ENCODE data around the gene ANKRD2.

Gene ANKRD2

DNA sequence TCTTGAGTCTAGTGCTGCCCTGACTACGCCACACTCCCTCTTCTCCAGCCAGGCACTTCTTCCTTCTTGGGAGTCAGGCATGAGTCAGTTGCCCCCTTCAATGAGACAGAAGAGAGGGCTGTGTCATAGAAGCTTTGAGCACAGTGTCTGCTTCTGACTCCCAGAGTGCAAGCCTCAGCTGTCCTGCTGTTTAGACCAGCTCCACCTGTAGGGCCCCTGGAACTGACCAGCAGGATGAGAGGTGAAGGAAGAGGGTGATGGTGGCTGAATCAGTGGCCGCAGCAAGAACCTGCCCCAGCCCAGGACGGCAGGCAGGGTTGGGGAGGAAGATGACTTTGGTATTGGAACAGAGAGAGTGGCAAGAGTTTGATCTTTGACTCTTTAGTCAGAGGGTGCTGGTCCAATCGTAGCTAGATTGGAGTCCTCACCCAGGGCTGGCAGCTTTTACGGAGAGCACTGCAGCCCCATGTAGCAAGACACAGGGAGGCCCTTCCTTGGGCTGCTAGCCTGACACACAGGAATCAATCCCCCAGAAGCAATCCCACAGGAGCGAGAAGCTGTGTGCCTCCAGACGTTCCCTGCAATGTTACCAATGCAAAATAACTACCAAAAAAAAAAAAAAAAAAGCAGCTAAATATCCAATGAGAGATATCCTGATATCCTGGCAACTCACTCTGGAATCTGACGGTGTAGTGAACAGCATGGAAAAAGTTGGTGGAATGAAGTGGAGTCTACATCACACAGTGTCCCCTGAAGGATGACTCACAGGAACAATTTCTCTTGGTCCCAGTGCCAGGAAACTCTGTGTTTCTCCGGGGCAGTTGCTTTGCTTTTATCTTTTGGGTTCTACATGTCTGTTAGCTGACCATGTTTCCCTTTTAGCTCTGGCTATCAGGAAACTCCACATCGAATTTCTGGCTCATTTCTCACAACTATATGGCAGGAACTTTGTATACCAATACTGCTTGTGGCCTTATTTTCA, 23.8 kb downstream of the ANKRD2 start:
- Histone ChIP-seq H3K4me3 (ENCODE audit: low read depth in 1 of 2, low read length in 2 of 2) (no peak overlapping the region), H3K9ac (ENCODE audit: low read depth in 1 of 2, low read length in 2 of 2) (no peak overlapping the region), H3K9me3 (ENCODE audit: control insufficient read depth in 1 of 2, low read length in 2 of 2) (no peaks in the 10 kb centered on the region), H3K36me3 (ENCODE audit: control insufficient read depth in 1 of 2, insufficient read depth in 2 of 2, low read length in 2 of 2) (no peaks in the 10 kb centered on the region), H3K27ac (ENCODE audit: low read depth, low read length) (no peak overlapping the region), H3K4me1 (ENCODE audit: control insufficient read depth in 1 of 2, insufficient read depth in 2 of 2, low read length in 2 of 2) (peaks cover 0 to 5% of the 10 kb centered on the region in 2 donors), H3K27me3 (ENCODE audit: control insufficient read depth in 1 of 2, insufficient read depth in 2 of 2, low read length in 2 of 2) (no peaks in the 10 kb centered on the region)

DNA sequence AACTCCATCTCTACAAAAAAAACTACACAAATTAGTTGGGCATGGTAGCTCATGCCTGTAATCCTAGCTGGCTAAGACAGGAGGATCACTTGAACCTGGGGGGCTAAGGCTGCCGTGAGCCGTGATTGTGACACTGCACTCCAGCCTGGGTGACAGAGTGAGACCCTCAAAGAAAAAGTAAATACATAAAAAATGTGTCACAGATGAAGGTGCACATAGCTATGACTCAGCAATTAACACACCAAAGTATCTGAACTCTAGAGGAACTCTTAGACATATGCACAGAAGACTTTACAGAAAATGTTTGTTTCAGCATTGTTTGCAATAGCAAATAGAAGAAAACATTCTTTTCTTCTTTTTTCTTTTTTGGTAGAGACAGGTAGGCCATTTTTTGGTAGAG, 25.2 kb downstream of the ANKRD2 start:
- Histone ChIP-seq H3K27me3 (ENCODE audit: control insufficient read depth in 1 of 2, insufficient read depth in 2 of 2, low read length in 2 of 2) (no peaks in the 10 kb centered on the region), H3K36me3 (ENCODE audit: control insufficient read depth in 1 of 2, insufficient read depth in 2 of 2, low read length in 2 of 2) (no peaks in the 10 kb centered on the region), H3K9me3 (ENCODE audit: control insufficient read depth in 1 of 2, low read length in 2 of 2) (no peaks in the 10 kb centered on the region), H3K9ac (ENCODE audit: low read depth in 1 of 2, low read length in 2 of 2) (no peak overlapping the region), H3K4me3 (ENCODE audit: low read depth in 1 of 2, low read length in 2 of 2) (no peak overlapping the region), H3K27ac (ENCODE audit: low read depth, low read length) (no peak overlapping the region), H3K4me1 (ENCODE audit: control insufficient read depth in 1 of 2, insufficient read depth in 2 of 2, low read length in 2 of 2) (peaks cover 0 to 5% of the 10 kb centered on the region in 2 donors)

DNA sequence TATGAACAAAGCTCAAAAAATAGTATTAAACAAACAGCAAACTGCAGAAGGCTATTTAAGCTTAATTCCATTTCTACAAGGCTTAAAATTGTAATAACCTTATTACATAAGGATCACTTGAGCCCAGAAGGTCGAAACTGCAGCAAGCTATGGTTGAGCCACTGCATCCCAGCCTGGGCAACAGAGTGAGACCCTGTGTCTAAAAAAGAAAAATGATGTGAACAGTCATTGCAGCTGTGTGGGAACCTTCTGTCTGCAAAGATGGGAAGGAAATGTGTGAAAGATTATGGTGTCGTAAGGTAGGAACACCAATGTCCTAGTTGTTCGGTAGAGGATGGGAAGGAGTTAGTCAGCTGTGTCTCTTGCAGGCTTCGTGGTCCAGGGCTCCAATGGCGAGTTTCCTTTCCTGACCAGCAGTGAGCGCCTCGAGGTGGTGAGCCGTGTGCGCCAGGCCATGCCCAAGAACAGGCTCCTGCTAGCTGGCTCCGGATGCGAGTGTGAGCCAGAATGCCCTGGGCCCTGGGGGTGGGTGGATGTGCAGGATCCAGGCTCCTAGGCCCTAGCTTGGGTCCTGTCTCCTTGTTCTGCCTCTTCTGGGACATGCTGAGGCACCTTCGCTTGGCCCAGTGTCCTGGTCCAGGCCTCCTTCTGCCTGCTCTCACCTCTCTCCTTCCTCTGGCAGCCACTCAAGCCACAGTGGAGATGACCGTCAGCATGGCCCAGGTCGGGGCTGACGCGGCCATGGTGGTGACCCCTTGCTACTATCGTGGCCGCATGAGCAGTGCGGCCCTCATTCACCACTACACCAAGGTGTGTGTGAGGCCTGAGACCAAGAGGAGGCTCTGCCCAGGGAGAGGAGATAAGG, 26.1 kb downstream of the ANKRD2 start:
- no peak overlapping the region for H3K27ac ChIP-seq (ENCODE audit: low read depth, low read length)
- no peaks in the 10 kb centered on the region for H3K27me3 ChIP-seq (ENCODE audit: control insufficient read depth in 1 of 2, insufficient read depth in 2 of 2, low read length in 2 of 2)
- H3K36me3 ChIP-seq (ENCODE audit: control insufficient read depth in 1 of 2, insufficient read depth in 2 of 2, low read length in 2 of 2), result no peaks in the 10 kb centered on the region
- no peaks in the 10 kb centered on the region for H3K9me3 ChIP-seq (ENCODE audit: control insufficient read depth in 1 of 2, low read length in 2 of 2)
- no peak overlapping the region for H3K4me3 ChIP-seq (ENCODE audit: low read depth in 1 of 2, low read length in 2 of 2)
- no peak overlapping the region for H3K9ac ChIP-seq (ENCODE audit: low read depth in 1 of 2, low read length in 2 of 2)
- H3K4me1 ChIP-seq (ENCODE audit: control insufficient read depth in 1 of 2, insufficient read depth in 2 of 2, low read length in 2 of 2), result peaks cover 0 to 5% of the 10 kb centered on the region in 2 donors

DNA sequence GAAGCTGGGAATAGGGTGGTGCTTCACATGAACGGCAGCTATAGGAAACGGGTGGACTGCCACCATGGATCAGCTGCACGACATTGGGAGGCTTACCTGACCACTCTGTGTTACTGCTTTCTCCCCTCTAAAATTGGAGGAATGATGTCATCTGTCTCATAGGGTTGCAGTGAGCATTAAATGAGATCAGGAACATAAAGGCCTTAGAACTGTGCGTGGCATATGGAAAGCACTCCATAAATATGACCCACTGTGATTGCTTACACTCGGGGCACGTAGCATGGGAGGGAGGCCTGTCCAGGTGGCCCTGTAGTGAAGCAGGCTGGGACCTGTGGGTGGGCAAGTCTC, 26.7 kb downstream of the ANKRD2 start:
- no peaks in the 10 kb centered on the region for H3K27me3 ChIP-seq (ENCODE audit: control insufficient read depth in 1 of 2, insufficient read depth in 2 of 2, low read length in 2 of 2)
- H3K4me3 ChIP-seq (ENCODE audit: low read depth in 1 of 2, low read length in 2 of 2), result no peak overlapping the region
- H3K9me3 ChIP-seq (ENCODE audit: control insufficient read depth in 1 of 2, low read length in 2 of 2), result no peaks in the 10 kb centered on the region
- no peak overlapping the region for H3K9ac ChIP-seq (ENCODE audit: low read depth in 1 of 2, low read length in 2 of 2)
- H3K36me3 ChIP-seq (ENCODE audit: control insufficient read depth in 1 of 2, insufficient read depth in 2 of 2, low read length in 2 of 2), result no peaks in the 10 kb centered on the region
- peaks cover 0 to 5% of the 10 kb centered on the region in 2 donors for H3K4me1 ChIP-seq (ENCODE audit: control insufficient read depth in 1 of 2, insufficient read depth in 2 of 2, low read length in 2 of 2)
- H3K27ac ChIP-seq (ENCODE audit: low read depth, low read length), result no peak overlapping the region

DNA sequence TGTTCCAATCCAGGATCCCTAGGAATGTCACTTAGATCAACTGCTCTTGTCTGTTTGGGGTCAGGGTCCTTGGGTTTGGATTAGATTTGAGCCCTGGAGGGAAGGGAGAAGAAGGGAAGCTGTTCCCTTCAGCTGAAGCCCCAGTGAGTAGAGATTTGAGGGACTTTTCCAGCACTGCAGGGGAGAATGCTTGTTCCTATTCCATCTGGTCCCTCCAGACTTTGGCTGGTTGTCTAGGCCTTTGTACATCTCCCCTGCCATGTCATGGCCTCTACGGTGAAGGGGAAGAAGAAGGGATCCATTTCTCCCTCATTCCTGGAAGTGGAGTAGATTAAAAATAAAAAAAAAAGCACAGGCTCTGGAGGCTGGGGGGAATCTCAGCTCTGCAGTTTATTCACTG, 28.0 kb downstream of the ANKRD2 start:
- no peaks in the 10 kb centered on the region for H3K27me3 ChIP-seq (ENCODE audit: control insufficient read depth in 1 of 2, insufficient read depth in 2 of 2, low read length in 2 of 2)
- no peak overlapping the region for H3K27ac ChIP-seq (ENCODE audit: low read depth, low read length)
- peaks cover 0 to 5% of the 10 kb centered on the region in 2 donors for H3K4me1 ChIP-seq (ENCODE audit: control insufficient read depth in 1 of 2, insufficient read depth in 2 of 2, low read length in 2 of 2)
- no peaks in the 10 kb centered on the region for H3K9me3 ChIP-seq (ENCODE audit: control insufficient read depth in 1 of 2, low read length in 2 of 2)
- no peaks in the 10 kb centered on the region for H3K36me3 ChIP-seq (ENCODE audit: control insufficient read depth in 1 of 2, insufficient read depth in 2 of 2, low read length in 2 of 2)
- no peak overlapping the region for H3K4me3 ChIP-seq (ENCODE audit: low read depth in 1 of 2, low read length in 2 of 2)
- H3K9ac ChIP-seq (ENCODE audit: low read depth in 1 of 2, low read length in 2 of 2), result no peak overlapping the region

DNA sequence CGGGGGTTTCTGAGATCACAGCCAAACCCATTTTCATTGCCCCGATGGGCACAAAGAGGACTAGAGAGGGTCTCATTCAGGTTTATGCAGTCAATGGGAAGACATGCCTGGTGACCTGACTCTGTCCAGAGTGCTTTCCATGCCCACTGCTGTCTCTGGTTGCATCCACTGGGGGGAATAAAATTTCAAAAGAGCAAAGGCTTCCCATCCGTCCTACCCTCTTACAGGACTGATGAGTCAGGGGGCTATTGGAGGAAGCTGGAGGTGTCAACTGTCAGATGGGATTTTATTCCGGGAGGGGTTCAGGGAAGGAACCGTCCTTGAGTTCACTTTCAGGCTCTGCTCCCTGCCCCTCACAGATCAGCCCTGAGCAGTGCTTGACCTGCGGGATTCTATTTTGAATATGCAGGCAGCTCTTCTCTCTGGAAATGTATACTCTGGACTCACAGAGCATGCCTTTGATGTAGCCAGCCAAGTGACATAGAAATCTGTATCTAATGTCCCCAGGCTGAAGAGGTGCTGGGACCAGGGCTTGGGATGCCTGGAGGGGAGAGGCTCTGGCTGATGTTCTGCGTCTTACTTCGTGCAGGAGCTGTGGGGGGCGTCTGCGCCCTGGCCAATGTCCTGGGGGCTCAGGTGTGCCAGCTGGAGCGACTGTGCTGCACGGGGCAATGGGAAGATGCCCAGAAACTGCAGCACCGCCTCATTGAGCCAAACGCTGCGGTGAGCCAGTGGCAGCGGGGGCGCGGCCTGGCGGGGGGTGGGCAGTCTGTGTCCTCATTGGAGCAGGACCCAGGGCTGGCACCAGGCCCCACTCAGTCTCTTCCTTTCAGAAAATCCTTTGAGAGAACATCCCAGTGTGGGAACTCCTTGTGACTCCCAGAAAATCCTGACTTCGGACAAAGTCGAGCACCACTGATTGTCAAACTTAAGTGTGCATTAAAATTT, 29.0 kb downstream of the ANKRD2 start:
- no peaks in the 10 kb centered on the region for H3K4me1 ChIP-seq (ENCODE audit: control insufficient read depth in 1 of 2, insufficient read depth in 2 of 2, low read length in 2 of 2)
- H3K27ac ChIP-seq (ENCODE audit: low read depth, low read length), result no peak overlapping the region
- H3K4me3 ChIP-seq (ENCODE audit: low read depth in 1 of 2, low read length in 2 of 2), result no peak overlapping the region
- H3K36me3 ChIP-seq (ENCODE audit: control insufficient read depth in 1 of 2, insufficient read depth in 2 of 2, low read length in 2 of 2), result no peaks in the 10 kb centered on the region
- H3K27me3 ChIP-seq (ENCODE audit: control insufficient read depth in 1 of 2, insufficient read depth in 2 of 2, low read length in 2 of 2), result no peaks in the 10 kb centered on the region
- no peaks in the 10 kb centered on the region for H3K9me3 ChIP-seq (ENCODE audit: control insufficient read depth in 1 of 2, low read length in 2 of 2)
- H3K9ac ChIP-seq (ENCODE audit: low read depth in 1 of 2, low read length in 2 of 2), result no peak overlapping the region

DNA sequence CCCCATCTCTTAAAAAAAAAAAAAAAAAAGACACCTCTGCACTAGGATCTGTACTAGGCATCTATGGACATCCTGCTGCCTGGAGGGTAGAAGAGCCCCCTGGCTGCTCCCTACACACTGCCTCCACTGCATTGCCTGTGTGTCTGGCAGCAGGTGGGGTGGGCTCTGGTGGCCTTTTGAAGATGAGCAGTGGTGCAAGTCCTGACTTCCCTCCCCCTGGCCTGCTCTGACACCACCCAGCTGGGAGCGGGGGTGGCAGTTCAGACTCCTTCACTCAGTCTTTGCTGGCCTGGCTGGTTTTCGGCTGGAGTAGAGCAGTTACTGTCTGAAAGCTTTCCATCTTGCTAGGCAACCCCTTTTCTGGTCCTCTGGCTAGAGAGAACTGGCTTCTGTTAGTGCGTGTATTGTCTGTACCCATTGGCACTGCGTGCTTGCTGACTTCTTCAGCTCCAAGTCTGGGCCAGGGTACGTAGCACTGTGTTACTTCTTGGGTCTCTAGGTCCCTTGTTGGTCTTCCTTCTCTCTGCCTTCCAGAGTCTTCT, 34.6 kb downstream of the ANKRD2 start:
- Histone ChIP-seq H3K36me3 (ENCODE audit: control insufficient read depth in 1 of 2, insufficient read depth in 2 of 2, low read length in 2 of 2) (no peaks in the 10 kb centered on the region), H3K4me3 (ENCODE audit: low read depth in 1 of 2, low read length in 2 of 2) (no peak overlapping the region), H3K9ac (ENCODE audit: low read depth in 1 of 2, low read length in 2 of 2) (no peak overlapping the region), H3K27me3 (ENCODE audit: control insufficient read depth in 1 of 2, insufficient read depth in 2 of 2, low read length in 2 of 2) (no peaks in the 10 kb centered on the region), H3K9me3 (ENCODE audit: control insufficient read depth in 1 of 2, low read length in 2 of 2) (no peaks in the 10 kb centered on the region), H3K27ac (ENCODE audit: low read depth, low read length) (no peak overlapping the region), H3K4me1 (ENCODE audit: control insufficient read depth in 1 of 2, insufficient read depth in 2 of 2, low read length in 2 of 2) (no peaks in the 10 kb centered on the region)

DNA sequence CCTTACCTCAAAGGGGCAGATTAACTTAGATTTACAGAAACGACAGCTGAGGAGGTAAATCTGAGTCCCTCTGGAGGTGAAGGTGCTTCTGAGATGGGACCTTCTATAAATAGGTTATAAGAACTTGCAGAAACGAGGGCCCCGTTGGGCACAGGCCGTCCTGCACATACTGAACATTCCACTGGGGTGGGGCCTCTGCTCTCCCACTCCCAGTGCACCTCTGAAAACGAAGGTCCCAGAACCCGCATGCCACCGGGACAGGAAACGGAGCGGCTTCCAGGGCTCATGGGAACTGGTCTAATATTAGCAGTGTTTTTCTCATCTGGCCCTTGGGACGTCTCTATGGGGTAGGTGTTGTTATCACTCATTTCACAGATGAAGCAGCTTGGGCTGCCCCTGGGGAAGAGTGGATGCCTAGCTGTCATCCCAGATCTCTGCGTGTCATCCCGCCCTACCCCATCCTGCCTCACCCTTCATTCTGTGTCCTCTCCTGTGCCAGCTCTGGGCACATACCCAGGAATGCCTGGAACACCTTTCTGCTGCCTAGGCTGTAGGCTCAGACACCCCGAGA, 36.5 kb downstream of the ANKRD2 start:
- Histone ChIP-seq H3K9me3 (ENCODE audit: control insufficient read depth in 1 of 2, low read length in 2 of 2) (no peaks in the 10 kb centered on the region), H3K27ac (ENCODE audit: low read depth, low read length) (no peak overlapping the region), H3K9ac (ENCODE audit: low read depth in 1 of 2, low read length in 2 of 2) (no peak overlapping the region), H3K4me3 (ENCODE audit: low read depth in 1 of 2, low read length in 2 of 2) (no peak overlapping the region), H3K27me3 (ENCODE audit: control insufficient read depth in 1 of 2, insufficient read depth in 2 of 2, low read length in 2 of 2) (no peaks in the 10 kb centered on the region), H3K4me1 (ENCODE audit: control insufficient read depth in 1 of 2, insufficient read depth in 2 of 2, low read length in 2 of 2) (no peaks in the 10 kb centered on the region), H3K36me3 (ENCODE audit: control insufficient read depth in 1 of 2, insufficient read depth in 2 of 2, low read length in 2 of 2) (no peaks in the 10 kb centered on the region)

DNA sequence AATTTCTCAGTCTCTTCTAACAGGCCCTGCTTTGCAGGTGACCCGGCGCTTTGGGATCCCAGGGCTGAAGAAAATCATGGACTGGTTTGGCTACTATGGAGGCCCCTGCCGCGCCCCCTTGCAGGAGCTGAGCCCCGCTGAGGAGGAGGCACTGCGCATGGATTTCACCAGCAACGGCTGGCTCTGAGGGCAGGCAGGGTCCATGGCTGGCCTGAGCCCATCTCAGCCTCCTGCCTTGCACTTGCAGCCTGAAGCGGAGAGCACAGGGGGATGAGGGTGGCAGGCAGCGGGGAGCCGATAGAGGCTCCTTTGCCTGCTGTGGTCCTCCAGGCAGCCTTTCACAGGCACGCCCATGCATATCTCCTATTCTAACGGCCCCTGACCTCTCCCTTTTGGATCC, 38.9 kb downstream of the ANKRD2 start:
- no peaks in the 10 kb centered on the region for H3K9me3 ChIP-seq (ENCODE audit: control insufficient read depth in 1 of 2, low read length in 2 of 2)
- no peak overlapping the region for H3K9ac ChIP-seq (ENCODE audit: low read depth in 1 of 2, low read length in 2 of 2)
- no peaks in the 10 kb centered on the region for H3K27me3 ChIP-seq (ENCODE audit: control insufficient read depth in 1 of 2, insufficient read depth in 2 of 2, low read length in 2 of 2)
- H3K4me3 ChIP-seq (ENCODE audit: low read depth in 1 of 2, low read length in 2 of 2), result no peak overlapping the region
- no peaks in the 10 kb centered on the region for H3K36me3 ChIP-seq (ENCODE audit: control insufficient read depth in 1 of 2, insufficient read depth in 2 of 2, low read length in 2 of 2)
- H3K4me1 ChIP-seq (ENCODE audit: control insufficient read depth in 1 of 2, insufficient read depth in 2 of 2, low read length in 2 of 2), result no peaks in the 10 kb centered on the region
- H3K27ac ChIP-seq (ENCODE audit: low read depth, low read length), result no peak overlapping the region
